ENCODE measurements around the gene HIVEP2.
A peak's percentile ranks its signal among the peaks of the same experiment; 100 is the strongest.

Gene HIVEP2

DNA sequence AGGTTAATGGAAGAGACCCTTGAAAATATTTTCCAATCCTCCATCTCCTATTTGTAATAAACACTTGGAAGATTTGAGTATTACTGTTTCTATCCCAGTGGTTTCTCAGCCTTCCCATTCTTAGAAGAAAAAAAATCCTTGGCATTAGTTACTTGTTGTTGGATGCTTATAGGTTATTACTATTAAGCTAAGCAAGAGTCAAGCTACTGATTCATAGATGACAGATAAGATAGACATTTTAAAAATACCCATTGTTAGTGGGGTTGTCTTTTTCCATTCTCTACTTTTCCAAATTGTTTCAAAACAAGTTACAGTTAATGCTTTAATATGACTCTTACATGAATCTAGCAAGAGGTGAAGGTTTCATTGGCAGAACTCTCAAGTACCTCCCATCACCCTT, 158.5 kb downstream of the HIVEP2 start:
- DNase-seq (ENCODE audit: low read depth in 2 of 2), result no peak

DNA sequence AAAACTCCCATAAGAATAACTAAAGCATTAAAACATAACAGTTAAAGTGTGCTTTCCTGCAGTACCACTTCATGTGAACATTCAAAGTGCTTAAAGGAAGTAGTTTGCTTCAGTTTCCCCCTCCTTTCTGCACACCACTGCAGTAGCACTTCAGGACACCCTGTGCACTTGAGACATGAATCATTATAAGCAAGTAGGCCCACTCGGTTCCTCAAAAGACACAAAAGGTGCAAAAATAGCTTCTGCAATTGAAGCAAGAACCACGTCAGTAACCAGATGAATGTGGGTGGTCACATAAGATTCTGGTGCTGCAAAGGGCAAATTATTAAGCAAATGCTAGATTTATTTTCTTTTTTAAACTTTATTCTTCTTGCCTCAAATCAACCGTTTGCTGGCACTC, 160.6 kb downstream of the HIVEP2 start:
- no peak for DNase-seq (ENCODE audit: low read depth in 2 of 2)

DNA sequence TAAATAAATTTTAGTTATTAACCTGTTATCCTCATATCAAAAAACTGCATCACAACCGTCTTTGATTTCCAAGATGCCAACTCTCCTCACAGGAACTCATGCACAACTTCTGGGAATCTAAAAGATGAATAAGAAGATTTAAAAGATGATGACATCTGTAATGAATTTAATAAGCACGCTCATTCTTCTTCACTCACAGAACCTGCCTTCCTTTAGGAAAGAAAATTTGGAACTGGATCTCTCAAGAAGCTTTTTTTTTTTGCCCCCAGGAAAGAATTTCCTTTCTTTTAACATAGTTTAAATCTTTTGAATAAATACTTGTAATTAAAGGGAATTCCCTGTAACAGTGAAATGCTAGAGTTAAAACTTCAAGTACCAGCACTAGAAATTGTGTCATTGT, 161.5 kb downstream of the HIVEP2 start:
- DNase-seq (ENCODE audit: low read depth in 2 of 2), result no peak

DNA sequence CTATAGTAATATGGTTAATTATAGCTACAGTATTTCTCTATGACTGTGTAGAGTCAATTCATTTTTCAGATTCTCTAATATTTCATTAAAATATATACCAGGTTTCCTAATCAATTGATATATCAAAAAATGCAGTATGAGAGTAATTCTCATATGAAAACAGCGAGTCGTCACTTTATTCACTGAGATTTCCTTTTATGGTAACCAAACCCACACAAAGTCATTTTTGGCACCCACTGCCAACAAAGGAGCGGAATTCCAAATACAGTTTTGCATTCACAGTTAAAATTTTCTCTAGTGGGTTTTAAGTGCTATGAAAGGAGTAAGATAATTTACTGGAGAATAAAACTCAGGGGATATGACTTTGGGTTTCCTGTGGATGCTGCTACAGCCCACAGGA, 163.8 kb downstream of the HIVEP2 start:
- no peak for DNase-seq (ENCODE audit: low read depth in 2 of 2)

DNA sequence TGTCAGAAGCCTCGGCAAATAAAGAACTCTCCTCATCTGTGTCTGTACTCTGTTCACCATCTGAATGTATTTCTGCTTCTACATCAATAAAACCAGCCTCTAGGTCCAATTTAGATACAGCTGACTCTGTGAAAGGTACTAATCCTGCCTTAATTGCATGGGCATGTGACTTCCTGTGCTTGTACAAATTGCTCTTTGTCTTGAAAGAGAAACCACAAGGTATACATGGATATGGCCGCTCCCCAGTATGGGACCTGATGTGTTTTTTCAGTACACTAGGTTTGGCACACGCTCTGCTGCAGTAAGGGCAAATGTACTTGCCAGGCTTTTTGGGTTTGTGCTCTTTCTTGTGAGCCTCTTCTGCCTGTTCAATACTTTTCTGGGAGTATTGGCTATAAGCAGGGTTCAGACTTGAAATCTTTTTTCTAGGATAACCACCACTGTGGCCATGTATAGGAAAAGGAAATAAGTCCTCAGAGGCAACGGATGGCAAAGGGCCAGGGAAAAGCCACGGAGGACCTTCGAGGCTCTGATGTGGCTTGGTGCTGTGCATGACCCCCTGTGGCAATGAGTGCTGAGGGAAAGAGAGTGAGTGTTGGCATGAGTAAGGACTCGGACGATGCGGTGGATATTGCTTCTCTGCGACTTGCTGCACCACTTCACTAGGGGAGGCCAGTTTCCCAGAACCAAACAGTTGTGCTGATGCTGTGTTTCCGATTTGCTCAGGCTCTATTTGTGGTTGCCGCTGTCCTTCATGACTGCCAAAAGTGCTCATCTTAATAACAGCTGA, 170.9 kb downstream of the HIVEP2 start:
- DNase-seq (ENCODE audit: low read depth in 2 of 2), result no peak

DNA sequence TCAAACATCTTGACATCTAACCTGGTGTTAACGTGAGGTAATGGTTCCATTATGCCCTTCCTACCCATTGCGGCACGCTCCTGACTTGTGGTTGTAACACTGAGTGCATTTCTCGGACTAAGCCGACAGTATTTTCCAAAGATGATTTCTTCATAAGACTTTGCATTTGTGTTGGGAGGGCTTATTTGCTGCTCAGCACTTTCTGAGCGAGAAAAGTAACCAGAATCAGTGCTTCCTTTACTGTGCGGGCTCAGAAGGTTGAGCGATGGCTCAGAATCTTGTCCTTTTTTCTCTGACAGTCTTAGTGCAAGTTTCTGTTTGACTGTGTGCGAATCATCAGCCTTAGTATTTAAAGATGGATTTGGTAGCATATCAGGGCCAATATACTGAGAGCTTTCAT, 171.7 kb downstream of the HIVEP2 start:
- DNase-seq (ENCODE audit: low read depth in 2 of 2), result peak in 1 of 2 donors; percentile 13

DNA sequence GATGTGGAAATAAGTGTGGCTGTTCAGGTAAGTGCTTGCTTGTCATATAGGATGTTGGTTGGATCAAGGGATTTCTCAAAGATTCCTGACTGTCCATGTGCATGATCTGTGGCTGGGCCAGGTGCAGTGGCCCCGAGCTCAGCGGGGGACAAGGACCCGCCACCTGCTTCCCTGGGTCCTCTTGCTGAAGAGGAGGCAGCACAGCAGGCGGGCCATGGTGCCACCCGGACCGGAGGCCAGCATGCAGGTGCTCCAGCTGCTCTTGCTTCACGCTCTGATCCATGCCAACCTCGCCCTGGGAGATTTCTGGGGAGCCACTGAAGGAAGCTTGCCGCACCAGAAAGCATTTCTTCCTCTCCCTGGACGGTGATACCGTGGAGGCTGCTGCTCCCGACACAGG, 173.8 kb downstream of the HIVEP2 start:
- DNase-seq (ENCODE audit: low read depth in 2 of 2), result no peak

DNA sequence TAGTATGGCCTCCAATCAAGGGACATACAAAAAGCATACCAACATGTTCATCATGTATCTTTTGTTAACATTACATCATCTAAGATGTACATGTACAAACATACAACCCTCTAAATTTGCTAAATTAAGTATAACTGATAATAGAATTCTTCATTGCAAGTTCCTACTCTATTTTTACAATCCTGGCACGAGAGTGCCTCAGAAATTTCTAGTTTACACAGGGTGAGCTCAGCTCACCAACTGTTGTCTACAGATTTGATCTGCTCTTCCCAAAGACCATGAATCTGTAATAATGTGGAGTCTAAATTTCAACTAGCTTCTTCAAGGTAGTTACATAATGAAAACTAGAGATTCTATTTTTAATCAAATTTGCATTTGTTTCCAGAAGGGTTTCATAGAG, 179.7 kb downstream of the HIVEP2 start:
- no peak for DNase-seq (ENCODE audit: low read depth in 2 of 2)

DNA sequence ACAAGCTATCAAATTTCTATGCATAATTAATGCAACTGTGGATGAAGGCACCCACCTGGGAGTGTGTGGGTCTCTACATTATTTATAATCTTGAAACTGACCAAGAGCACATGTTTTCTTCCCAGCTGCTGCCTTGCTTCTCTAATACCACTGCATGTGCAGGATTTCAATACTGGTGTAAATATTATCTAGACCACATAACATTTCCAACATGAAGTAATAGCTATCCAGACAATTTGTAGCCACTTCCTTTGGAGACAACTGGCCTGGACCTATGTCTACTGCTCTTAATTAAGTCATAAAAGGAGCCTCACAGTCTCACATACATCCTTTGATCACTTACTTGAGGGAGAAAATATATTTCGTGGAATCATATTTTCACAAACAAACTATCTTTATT, 180.7 kb downstream of the HIVEP2 start:
- DNase-seq (ENCODE audit: low read depth in 2 of 2), result no peak

DNA sequence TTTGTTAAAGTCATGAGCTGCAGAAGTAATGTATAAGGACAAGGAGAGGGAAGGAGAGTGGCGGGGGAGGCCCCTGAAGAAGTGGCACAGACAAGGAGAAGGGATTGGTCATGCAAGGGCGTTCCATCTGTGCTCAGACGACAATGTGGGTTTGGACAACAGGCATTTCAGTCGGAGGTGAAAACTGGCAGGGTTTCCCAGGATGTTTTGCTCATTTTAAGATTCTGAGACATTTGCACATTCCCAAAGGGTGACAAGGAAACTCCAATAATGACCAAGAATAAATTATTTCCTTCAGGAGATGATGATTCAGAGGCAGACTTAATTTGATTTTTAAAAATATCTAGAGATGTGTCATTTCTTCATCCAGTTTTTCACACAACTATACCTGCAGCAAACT, 181.8 kb downstream of the HIVEP2 start:
- DNase-seq (ENCODE audit: low read depth in 2 of 2), result no peak

DNA sequence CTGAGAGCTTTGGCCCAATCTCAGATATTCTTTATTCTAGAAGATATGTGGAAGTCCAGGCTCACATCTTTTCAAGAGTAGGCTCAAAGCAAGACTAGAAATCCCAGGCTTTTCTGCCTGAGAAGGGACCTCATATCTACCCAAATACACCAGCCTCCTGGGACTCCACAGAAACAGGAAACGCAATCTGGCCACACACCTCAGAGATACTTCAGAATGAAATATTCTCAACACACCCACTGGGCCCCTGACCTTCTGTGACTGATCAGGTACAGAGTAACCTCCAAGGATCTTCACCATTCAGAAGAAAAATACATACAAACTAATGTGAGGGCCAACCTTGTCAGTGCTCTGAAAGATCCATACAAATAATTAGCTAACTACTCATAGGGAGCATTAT, 183.2 kb downstream of the HIVEP2 start:
- DNase-seq (ENCODE audit: low read depth in 2 of 2), result no peak

DNA sequence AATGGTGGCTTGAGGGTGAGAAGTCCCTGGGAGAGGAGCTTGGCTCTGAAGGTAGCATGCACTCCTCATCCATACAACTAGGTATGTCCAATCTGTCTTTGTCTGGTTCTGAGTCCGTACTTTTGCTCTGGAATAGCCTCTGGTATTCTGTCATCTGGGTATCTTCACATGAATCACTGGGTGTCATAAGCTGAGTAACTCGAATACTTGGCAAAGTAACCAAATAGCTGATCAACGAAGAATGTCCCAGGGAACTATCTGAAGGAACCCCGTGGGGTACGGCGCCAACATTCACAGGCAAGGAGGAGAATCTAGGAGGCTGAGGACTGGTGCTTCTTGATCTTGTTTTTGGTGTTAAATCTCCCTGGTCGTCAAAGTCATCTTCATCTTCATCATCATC, 184.8 kb downstream of the HIVEP2 start:
- DNase-seq (ENCODE audit: low read depth in 2 of 2), result no peak

DNA sequence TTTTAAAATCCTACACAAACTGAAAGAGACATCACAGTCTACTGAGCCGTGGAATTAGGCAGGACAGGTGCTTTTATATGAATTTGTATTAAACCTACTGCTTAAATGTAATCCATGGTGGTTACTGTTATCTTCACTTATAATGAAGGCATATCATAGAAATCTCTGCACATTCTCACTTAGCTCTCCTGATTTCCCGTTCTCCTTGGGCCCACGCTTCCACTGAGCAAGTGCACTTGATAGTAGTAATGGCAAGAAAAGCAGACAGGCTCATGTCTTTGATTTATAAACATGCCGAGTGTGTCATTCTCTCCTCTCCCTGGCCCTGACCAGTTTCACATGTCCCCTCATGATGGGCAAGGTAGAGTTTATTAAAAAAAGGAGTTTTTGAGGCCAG, 186.3 kb downstream of the HIVEP2 start:
- no peak for DNase-seq (ENCODE audit: low read depth in 2 of 2)

DNA sequence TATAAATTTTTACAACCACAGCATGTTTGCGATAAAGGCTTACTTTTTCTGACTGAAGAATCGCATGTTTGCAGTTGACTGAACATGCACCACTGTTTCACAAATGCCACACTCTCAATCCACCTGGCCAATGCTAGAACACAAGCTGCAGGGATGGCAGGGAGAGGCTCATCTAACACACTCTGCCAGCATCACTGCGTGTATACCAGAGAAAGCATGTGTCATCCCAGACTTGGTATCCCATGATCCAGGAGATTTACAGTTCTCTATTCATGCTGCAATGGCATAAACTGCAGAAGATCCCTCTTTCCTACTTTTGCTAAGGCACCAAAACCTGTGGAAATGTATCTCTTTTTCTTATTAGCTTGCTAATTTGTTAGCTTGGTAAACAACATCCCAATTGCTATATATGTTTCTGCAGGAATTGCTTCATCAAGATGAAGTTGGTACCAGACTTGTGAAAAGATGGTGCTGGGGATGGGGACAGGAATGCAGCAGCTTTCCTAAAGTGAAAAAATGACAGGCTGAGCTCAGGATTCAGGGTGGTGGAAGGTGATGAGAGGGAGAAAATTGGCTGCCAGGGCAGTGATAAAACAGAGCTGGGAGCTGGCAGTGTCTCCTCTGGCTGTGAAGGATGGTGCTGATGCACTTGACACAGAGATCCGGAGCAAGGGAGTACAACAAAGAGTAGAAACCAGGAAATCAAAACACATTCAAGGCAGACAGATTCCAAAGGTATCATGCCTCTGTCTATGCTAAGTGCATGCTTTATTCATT, 186.9 kb downstream of the HIVEP2 start:
- DNase-seq (ENCODE audit: low read depth in 2 of 2), result no peak

DNA sequence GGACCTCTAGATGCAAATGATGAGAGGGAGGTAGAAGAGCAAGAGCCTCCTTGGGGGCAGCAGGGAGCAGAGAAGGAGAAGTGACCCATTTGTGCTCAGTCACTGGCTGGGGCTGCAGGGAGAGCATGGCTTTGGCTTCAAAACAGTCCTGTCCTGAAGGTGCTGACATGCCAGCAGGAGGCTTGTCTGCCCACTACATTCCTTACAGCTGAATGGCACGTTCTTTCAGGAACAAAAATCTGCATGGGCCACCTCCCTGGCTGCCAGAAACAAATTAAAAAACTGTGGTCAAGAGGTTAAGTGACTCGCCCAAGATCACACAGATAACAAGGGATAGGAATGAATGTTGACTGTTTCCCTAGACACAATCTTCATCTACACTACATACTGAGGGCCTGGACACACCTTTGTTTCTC, 188.8 kb downstream of the HIVEP2 start:
- no peak for DNase-seq (ENCODE audit: low read depth in 2 of 2)

DNA sequence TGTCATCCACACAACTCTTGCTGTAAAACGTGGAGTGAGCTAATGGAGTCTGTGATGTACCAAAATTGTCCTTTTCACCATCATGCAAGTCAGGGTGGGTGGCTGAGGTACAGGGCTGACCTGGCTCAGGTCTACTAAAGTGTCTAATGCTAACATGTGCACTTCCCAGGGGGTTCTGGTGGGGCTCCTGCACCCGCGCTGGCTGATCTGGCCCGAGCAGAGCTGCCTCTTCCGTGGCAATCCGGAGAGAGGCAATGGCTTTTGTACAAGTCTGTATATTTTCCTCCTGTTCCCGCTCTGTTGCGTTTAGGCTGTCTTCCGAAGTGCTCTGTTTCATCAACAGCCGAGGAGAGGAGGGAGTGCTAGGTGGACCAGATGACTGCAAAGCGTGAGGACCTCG, 191.8 kb downstream of the HIVEP2 start:
- no peak for DNase-seq (ENCODE audit: low read depth in 2 of 2)

DNA sequence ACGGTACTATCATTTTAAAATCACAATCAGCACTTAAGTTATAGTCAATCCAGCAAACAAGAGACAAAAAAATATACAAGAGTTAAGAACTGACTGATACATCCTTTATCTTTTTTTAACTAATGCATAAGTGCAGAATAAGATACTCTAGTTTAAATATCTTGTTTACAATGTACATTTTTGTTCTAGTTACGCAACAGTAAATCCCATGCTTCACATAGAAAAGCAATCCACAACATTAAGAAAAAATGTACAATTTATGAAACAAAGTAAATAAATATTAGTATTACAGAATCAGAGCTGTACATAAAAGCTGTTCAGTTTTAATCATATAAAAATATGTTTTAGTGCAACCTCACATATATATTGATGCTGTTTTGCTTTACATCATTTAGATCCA, 192.6 kb downstream of the HIVEP2 start:
- no peak for DNase-seq (ENCODE audit: low read depth in 2 of 2)

DNA sequence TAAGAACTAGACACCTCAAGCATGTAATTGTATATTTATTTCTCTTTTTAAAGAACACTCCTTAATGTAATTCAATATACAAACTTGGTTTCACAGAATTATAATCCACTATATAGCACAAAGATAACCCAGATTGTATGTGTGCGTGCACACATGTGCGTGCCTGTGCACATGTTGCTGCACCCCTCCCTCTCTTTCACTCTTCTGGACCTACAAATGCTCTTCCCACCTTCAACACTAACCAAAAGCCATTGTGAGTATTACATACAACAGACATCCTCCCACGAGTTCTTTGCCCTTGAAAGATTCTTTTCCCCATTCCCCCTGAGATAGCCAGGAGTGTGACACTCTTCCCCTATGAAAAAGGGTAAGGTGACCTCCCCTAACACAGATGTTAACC, 193.5 kb downstream of the HIVEP2 start:
- DNase-seq (ENCODE audit: low read depth in 2 of 2), result no peak

DNA sequence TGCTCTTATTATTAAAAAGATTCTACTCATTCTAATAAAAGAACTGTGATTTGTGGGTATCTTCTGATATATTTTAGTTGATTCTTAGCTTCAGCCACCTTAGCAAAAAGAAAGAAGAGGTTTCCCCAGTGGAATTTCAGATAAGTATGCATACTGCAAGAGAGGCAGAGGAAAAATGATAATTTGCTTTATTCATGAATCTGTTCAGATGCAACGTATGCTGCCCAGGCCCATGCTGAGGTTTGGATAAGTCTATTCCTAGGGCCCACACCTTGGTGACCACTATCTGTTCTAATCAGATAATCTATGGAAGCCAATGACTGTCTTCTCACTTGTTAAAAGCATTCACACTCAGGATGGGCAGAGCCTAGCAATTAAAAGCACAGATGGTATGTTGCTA, 194.0 kb downstream of the HIVEP2 start:
- DNase-seq (ENCODE audit: low read depth in 2 of 2), result no peak

DNA sequence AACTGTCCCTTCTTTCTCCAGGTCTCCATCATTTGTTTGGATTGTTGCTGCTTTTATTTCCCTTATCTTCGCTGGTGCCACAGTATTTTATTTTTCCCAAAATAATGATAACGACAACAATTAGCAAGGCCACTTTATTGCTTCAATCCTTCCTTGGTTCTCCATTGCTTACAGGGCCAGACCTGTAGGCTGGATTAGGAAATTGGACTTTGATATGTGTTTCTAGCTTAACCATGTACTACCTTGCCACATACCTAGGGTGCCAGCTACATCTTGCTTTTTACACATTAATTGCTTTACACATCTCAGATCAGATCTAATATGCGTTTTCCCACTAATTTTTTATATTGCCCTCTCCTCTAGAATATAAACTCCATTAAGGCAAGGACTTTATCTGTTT, 195.4 kb downstream of the HIVEP2 start:
- no peak for DNase-seq (ENCODE audit: low read depth in 2 of 2)

DNA sequence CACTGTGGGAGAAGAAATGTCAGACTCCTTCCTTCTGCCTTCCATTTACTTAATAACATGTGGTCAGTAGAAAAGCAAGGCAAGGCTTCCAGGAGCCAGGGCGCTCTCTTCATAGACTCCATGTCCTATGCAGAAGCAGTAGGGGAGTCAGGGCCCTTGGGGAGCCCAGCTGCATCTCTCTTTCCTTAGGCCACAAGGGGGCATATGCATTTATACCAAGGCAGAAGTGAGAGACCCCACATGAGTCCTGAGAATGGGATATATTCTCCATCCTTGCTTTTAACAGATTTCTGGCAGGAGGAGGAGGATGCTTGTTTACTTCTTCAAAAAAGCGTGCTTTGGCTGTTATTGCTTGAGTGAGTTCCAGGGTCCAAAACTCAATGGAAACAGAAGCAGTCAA, 198.5 kb downstream of the HIVEP2 start:
- DNase-seq (ENCODE audit: low read depth in 2 of 2), result no peak

DNA sequence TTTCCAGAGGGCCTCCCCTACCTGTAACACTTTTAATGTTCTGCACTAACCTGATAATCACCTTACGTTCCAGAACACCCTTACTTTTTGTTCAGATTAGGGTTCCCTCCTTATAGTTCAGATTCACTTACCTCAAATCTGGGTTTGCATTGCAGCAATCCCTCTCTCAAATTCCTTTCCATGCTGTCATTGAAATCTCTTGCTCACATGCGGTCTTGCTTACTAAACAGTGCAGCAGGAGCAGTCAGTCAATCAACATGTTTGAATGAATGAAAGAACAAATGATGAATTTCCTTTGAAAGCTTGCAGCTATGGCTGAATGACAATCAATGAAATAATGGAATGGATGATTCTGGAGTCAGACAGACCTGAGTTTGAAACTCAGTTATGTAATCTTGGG, 200.1 kb downstream of the HIVEP2 start:
- no peak for DNase-seq (ENCODE audit: low read depth in 2 of 2)

DNA sequence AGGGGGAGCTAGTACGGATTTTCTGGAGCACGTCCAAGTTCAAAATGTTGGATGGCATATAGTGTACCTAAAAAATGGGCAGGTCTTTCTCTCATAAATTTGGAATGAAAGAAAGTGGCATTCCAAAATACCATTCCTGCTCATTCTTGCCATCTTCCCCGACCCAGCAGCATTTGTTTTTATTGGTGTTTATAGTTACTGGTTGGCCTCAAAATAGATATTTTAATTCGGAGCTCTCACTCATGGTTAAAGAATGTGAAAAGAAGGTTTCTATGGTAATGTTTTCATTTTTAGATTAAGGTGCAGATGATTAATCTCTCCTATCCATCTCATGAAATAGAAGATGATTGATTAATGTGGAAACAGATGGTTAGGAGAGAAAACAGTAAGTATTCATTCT, 204.5 kb downstream of the HIVEP2 start:
- DNase-seq (ENCODE audit: low read depth in 2 of 2), result no peak

DNA sequence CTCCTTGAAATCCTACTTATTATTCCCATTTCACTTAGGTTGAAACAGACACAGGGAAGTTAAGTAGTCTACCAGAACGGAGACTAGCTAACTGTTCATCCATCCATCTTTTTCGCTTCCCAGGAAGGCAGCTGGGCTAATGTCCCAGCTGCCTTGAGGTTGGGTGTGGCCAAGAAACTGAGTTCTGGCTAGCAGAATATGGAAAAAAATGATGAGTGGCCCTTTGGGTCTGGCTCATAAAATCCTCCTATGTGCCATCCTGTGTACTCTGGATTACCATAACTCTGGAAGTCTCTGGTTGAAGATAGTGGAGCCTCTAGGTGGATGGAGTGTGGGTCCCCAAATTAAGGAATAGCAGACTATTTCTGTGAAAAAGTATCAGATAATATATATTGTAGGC, 206.2 kb downstream of the HIVEP2 start:
- no peak for DNase-seq (ENCODE audit: low read depth in 2 of 2)
